D341Med (cell line): ENCODE data around the gene DYNLT1.
"Not testable (repeated sequence)": the region's sequence is repeated elsewhere in the genome, so short reads cannot be mapped to it uniquely, and the experiment has no call there.

Source experiments
- DNase-seq: peaks from one replicate; pipeline ENCODE4 v3.0.0; 2012; ENCODE audit warnings: low spot score

Gene DYNLT1

GRCh38 chr6:158662954-158663624 is 18.5 kb upstream of the DYNLT1 start:
- no peak for DNase-seq

GRCh38 chr6:158662607-158662953 is 18.0 kb upstream of the DYNLT1 start:
- no peak for DNase-seq

GRCh38 chr6:158661156-158661685 is 16.7 kb upstream of the DYNLT1 start:
- DNase-seq, result no peak

GRCh38 chr6:158660333-158660754 is 15.8 kb upstream of the DYNLT1 start:
- peak; percentile 72 for DNase-seq

GRCh38 chr6:158656986-158657385 is 12.4 kb upstream of the DYNLT1 start:
- not testable (repeated sequence) for DNase-seq

GRCh38 chr6:158655569-158656450 is 11.3 kb upstream of the DYNLT1 start:
- DNase-seq, result no peak

- no peak for DNase-seq
These were observed 10.5 kb upstream of the DYNLT1 start for GRCh38 chr6:158654960-158655489.

- DNase-seq, result no peak
These were observed 10.0 kb upstream of the DYNLT1 start for GRCh38 chr6:158654498-158654897.

GRCh38 chr6:158653577-158654354 is 9.2 kb upstream of the DYNLT1 start:
- DNase-seq, result no peak

- DNase-seq, result not testable (repeated sequence)
These were observed 7.6 kb upstream of the DYNLT1 start for GRCh38 chr6:158651981-158652737.

- DNase-seq, result no peak
These were observed 5.0 kb upstream of the DYNLT1 start, which contains the start of gene SYTL3 for GRCh38 chr6:158649289-158650143. Gene SYTL3, plus strand, starts transcription at chr6:158650054. Its CDS starts 13,215 bp downstream, at chr6:158663269.

GRCh38 chr6:158648682-158649131 is 4.2 kb upstream of the DYNLT1 start:
- DNase-seq, result no peak

GRCh38 chr6:158647501-158647900 is 3.0 kb upstream of the DYNLT1 start:
- DNase-seq, result no peak

GRCh38 chr6:158646023-158646910 is 1.7 kb upstream of the DYNLT1 start:
- no peak for DNase-seq

- no peak for DNase-seq
These were observed 800 bp upstream of the DYNLT1 start for GRCh38 chr6:158645064-158646022.

- DNase-seq, result no peak
These were observed 710 bp downstream of the DYNLT1 start for GRCh38 chr6:158643836-158644230.

- no peak for DNase-seq
These were observed 2.4 kb downstream of the DYNLT1 start for GRCh38 chr6:158642097-158642601.

GRCh38 chr6:158640519-158640918 is 4.0 kb downstream of the DYNLT1 start:
- DNase-seq, result no peak
